ENCODE results near the gene SH3BP1. TPM values are rescaled to one million over a fixed set of nuclear protein-coding genes. Genes with fewer than 3 reads are reported as not detected.
"Not testable (repeated sequence)": the region's sequence is repeated elsewhere in the genome, so short reads cannot be mapped to it uniquely, and the experiment has no call there.

Gene SH3BP1
- total RNA-seq, 6 donors from 2014 or later = 11.4 to 58.7 (median 31.1) TPM

DNA sequence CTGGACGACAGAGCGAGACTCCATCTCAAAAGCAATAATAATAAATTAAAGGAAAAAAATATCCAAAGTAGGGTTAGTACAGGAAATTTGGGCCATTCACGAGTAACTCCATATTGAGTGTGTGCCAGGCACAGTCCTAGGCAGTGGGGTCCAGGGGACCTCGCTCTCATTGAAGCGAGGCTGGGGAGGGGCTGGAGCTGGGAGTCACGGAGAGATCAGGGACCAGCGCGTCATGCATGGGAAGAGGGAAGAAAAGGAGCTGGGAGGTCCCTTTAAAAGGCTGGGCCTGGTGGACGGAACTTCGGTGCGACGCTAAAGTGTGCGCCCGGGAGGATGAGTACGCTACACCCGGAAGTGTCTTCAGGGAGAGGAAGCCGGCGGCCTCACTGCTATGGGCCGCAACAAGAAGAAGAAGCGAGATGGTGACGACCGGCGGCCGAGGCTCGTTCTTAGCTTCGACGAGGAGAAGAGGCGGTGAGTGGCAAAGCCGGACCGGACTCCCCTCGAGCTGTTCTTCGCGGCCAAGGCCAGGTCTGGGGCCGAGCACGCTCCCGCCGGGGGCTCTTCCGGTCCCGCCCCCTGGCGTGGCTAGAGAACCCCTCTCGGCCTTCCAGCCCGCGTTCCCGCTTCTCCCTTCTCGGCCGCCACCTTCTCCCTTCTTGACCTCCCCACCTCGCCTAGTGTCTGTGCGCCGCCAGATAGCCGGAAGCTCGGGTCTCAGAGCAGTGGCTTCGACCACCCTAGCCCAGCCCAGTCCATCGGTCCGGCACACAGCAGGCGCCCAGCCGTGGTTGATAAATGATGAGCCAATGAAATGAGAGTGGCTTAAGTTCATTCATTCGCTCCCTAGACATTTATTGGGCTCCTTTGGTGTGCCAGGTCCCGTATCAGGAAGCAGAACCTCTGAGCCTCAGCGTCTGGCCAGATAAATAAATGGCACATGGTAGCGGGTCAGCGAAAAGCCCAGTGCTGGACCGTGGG is 46.8 kb downstream of the SH3BP1 start, which contains the start of gene NOL12:
Gene NOL12, plus strand, starts transcription at position 342 of the 981 bp plus-strand sequence. Its CDS starts 50 bp downstream, at position 392.
- Histone ChIP-seq H3K27me3 (no peaks in the 10 kb centered on the region), H3K36me3 (peaks cover 9 to 32% (median 19%) of the 10 kb centered on the region in 4 donors), H3K9me3 (no peaks in the 10 kb centered on the region), H3K4me1 (peaks cover 16 to 31% (median 21%) of the 10 kb centered on the region in 4 donors), H3K4me3 (peak within 1 kb of the TSS; percentile 61 to 93 (median 90)), H3K27ac (peak within 1 kb of the TSS; percentile 86 to 91 (median 90))
- TF ChIP-seq POLR2A (IDR thresholded peaks at IDR 0.05) = peak in 3 of 4 donors; percentile 37 to 62 (median 47)
- TF ChIP-seq EP300 (IDR thresholded peaks at IDR 0.05) = no peak
- TF ChIP-seq, protein P1, sequence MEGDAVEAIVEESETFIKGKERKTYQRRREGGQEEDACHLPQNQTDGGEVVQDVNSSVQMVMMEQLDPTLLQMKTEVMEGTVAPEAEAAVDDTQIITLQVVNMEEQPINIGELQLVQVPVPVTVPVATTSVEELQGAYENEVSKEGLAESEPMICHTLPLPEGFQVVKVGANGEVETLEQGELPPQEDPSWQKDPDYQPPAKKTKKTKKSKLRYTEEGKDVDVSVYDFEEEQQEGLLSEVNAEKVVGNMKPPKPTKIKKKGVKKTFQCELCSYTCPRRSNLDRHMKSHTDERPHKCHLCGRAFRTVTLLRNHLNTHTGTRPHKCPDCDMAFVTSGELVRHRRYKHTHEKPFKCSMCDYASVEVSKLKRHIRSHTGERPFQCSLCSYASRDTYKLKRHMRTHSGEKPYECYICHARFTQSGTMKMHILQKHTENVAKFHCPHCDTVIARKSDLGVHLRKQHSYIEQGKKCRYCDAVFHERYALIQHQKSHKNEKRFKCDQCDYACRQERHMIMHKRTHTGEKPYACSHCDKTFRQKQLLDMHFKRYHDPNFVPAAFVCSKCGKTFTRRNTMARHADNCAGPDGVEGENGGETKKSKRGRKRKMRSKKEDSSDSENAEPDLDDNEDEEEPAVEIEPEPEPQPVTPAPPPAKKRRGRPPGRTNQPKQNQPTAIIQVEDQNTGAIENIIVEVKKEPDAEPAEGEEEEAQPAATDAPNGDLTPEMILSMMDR (IDR thresholded peaks at IDR 0.05) = peak in 2 of 6 experiments; percentile 19 to 24
- TF ChIP-seq POLR2AphosphoS5 (IDR thresholded peaks at IDR 0.05) = peak; percentile 71 to 86
- ATAC-seq (ENCODE audit: low FRiP score in 2 of 2) = peak; percentile 94 to 96
- DNase-seq = peak; percentile 84 to 90
- WGBS, 2 donors = 4% methylated on average over 50 to 62 of the region's 62 CpGs

DNA sequence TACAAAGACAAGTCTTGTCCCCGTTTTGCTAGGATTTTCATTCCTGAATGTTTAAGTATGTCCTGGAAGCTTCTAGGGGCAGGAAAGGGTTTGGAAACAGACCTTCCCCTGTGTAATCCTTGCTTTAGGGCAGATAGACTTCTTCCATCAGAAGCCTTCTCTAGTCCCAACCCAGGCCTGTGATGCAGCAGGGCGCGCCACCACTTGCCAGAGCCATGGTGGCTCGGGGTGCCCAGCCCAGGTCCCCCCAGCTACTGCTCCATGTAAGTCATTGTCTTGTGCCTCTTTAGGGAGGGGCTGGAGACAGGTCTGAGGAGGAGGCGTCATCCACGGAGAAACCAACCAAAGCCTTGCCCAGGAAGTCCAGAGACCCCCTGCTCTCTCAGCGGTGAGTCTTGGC is 50.9 kb downstream of the SH3BP1 start:
- Histone ChIP-seq H3K4me3 (no peak overlapping the region), H3K36me3 (peaks cover 13 to 64% (median 50%) of the 10 kb centered on the region in 4 donors), H3K4me1 (peaks cover 11 to 23% (median 15%) of the 10 kb centered on the region in 4 donors), H3K27me3 (no peaks in the 10 kb centered on the region), H3K9me3 (no peaks in the 10 kb centered on the region), H3K27ac (no peak overlapping the region)
- WGBS, 2 donors = 94 to 97% methylated on average over 4 to 7 of the region's 7 CpGs
- DNase-seq (no peak), ATAC-seq (ENCODE audit: low FRiP score in 2 of 2) (no peak)
- TF ChIP-seq POLR2A (IDR thresholded peaks at IDR 0.05) (no peak), EP300 (IDR thresholded peaks at IDR 0.05) (no peak), POLR2AphosphoS5 (IDR thresholded peaks at IDR 0.05) (no peak)
- TF ChIP-seq, protein P1 (IDR thresholded peaks at IDR 0.05) = no peak

DNA sequence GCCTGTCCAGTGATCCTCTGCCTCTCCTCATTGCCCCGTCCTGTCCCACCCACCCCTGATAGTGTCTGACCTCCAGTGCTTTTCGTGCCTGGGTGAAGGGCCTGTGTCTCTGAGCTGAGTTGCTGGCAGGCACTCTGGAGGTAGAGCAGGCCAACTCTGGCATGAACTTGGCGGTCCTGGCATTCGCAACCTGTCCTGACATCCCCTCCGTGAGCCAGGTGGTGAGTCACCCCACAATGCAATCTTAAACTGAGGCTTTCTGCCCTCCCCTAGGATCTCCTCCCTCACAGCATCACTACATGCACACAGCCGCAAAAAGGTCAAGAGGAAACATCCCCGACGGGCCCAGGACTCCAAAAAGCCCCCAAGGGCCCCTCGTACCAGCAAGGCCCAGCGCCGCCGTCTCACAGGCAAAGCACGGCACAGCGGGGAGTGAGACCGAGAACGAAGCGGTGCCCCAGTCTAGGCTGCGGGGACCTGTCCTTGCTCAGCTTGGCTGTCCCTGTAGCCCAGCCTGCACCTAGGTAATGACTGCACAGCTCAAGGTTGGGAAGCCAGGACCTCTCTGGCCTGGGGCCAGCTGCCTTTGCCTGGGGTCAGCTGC is 51.5 kb downstream of the SH3BP1 start:
- TF ChIP-seq POLR2A (IDR thresholded peaks at IDR 0.05) (no peak), EP300 (IDR thresholded peaks at IDR 0.05) (no peak)
- no peak for ATAC-seq (ENCODE audit: low FRiP score in 2 of 2)

DNA sequence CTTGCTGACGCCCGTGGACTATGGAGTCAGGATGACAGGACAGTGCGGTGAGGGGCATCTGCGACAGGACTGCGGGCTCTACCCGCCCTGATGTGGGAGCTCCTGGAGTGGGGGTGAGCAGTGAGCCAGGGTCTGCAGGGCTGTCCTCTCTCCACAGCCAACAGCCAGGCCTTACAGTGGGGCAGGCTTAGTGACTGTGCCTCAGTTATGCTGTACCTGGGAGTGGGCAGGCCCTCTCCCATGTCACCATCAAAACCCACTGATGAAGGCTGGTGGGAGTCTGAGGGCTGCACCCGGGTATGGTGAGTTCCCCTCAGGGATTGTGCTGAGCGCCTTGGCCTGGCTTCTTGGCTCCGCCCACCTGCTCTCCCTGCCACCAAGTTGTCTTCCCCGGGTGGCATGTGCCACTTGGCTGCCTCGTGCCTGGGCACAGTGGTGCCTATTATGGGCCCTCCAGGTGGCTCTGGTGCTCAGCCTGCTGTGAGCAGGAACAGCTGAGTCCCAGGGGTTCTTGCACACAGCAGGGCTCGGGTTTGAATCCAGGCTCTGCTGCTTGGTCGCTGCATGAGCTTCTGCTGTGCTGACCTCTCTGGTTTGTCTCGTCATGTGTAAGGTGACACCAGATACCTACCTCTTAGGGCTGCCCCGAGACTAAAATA is 53.3 kb downstream of the SH3BP1 start:
- H3K27me3 ChIP-seq = no peaks in the 10 kb centered on the region
- H3K4me3 ChIP-seq = no peak overlapping the region
- peaks cover 13 to 64% (median 50%) of the 10 kb centered on the region in 4 donors for H3K36me3 ChIP-seq
- H3K4me1 ChIP-seq = peaks cover 7 to 23% (median 14%) of the 10 kb centered on the region in 4 donors
- WGBS, 2 donors = 83 to 92% methylated on average over 6 to 15 of the region's 15 CpGs
- H3K9me3 ChIP-seq = no peaks in the 10 kb centered on the region
- ATAC-seq (ENCODE audit: low FRiP score in 2 of 2) (no peak), DNase-seq (no peak)
- no peak for TF ChIP-seq POLR2A (IDR thresholded peaks at IDR 0.05)
- TF ChIP-seq POLR2AphosphoS5 (IDR thresholded peaks at IDR 0.05) = no peak
- TF ChIP-seq EP300 (IDR thresholded peaks at IDR 0.05) = no peak
- TF ChIP-seq, protein P1 (IDR thresholded peaks at IDR 0.05) = no peak
- no peak overlapping the region for H3K27ac ChIP-seq

More for the DNA sequence above, 51.5 kb downstream of the SH3BP1 start:
- Histone ChIP-seq H3K4me3 (no peak overlapping the region), H3K27me3 (no peaks in the 10 kb centered on the region), H3K27ac (no peak overlapping the region), H3K4me1 (peaks cover 10 to 23% (median 13%) of the 10 kb centered on the region in 4 donors), H3K36me3 (peaks cover 13 to 64% (median 50%) of the 10 kb centered on the region in 4 donors), H3K9me3 (no peaks in the 10 kb centered on the region)
- no peak for DNase-seq
- 96% methylated on average over 16 of the region's 18 CpGs; no CpG with 5 or more reads in 1 of the 2 donors for WGBS, 2 donors

GRCh38 chr22:37694131-37694530 is 54.7 kb downstream of the SH3BP1 start:
- 85 to 95% methylated on average over 7 of the region's 7 CpGs for WGBS, 2 donors
- not testable (repeated sequence) for H3K27ac ChIP-seq; H3K9me3 ChIP-seq; H3K27me3 ChIP-seq; H3K4me3 ChIP-seq; DNase-seq; ATAC-seq (ENCODE audit: low FRiP score in 2 of 2)
- Histone ChIP-seq H3K4me1 (peaks cover 7 to 19% (median 13%) of the 10 kb centered on the region in 4 donors), H3K36me3 (peaks cover 9 to 52% (median 43%) of the 10 kb centered on the region in 4 donors)

GRCh38 chr22:37696260-37696656 is 56.8 kb downstream of the SH3BP1 start:
- not testable (repeated sequence) for H3K9me3 ChIP-seq; H3K27me3 ChIP-seq; ATAC-seq (ENCODE audit: low FRiP score in 2 of 2); H3K27ac ChIP-seq; DNase-seq
- Histone ChIP-seq H3K4me3 (peak overlapping the region in 2 of 4 donors; percentile 13 to 31), H3K36me3 (peaks cover 4 to 35% (median 29%) of the 10 kb centered on the region in 4 donors), H3K4me1 (peaks cover 7 to 26% (median 14%) of the 10 kb centered on the region in 4 donors)
- 27 to 38% methylated on average over 13 of the region's 13 CpGs for WGBS, 2 donors

Data from upper lobe of left lung (tissue), 6 donors.